Gastrocnemius medialis (tissue), 4 donors: ENCODE data around the gene TIGD3. TPM values are rescaled to one million over a fixed set of nuclear protein-coding genes. Genes with fewer than 3 reads are reported as not detected.

Experiments used
- ATAC-seq, 2 donors: fragments of 150-250 bp; one replicate each; pipeline ENCODE4 v1.9.1; 2016
- DNase-seq, 2 donors: peaks; one replicate each; pipeline ENCODE4 v3.0.0-alpha.2; 2019
- H3K27ac ChIP-seq, 4 donors: fragments of 200-600 bp; sonication (generic); 1 replicate in 1 of 4; 2 replicates in 3 of 4; pipeline ENCODE4 v1.5.1; 2016 to 2018; ENCODE audit warnings: mild to moderate bottlenecking in 2 of 4, moderate library complexity in 1 of 4
- H3K27me3 ChIP-seq, 3 donors: fragments of 200-600 bp; sonication (generic) in 2 of 3; 1 replicate in 1 of 3; 2 replicates in 2 of 3; pipeline versions ENCODE4 v1.5.1 to v1.6.0; 2016 to 2019; ENCODE audit warnings: mild to moderate bottlenecking in 1 of 3, moderate library complexity in 1 of 3
- H3K36me3 ChIP-seq, 2 donors: fragments of 200-600 bp; sonication (generic) in 1 of 2; one replicate each; pipeline ENCODE4 v1.5.1; 2017 to 2018
- H3K4me1 ChIP-seq, 2 donors: fragments of 200-600 bp; sonication (generic) in 1 of 2; one replicate each; pipeline ENCODE4 v1.5.1; 2016 to 2017; ENCODE audit warnings: mild to moderate bottlenecking in 2 of 2
- H3K4me3 ChIP-seq, 4 donors: fragments of 200-600 bp; sonication (generic) in 3 of 4; 1 replicate in 1 of 4; 2 replicates in 3 of 4; pipeline ENCODE4 v1.5.1; 2016 to 2019; ENCODE audit warnings: mild to moderate bottlenecking in 2 of 4
- H3K9me3 ChIP-seq, 3 donors: fragments of 200-600 bp; sonication (generic) in 2 of 3; 1 replicate in 1 of 3; 2 replicates in 2 of 3; pipeline ENCODE4 v1.5.1; 2016 to 2019
- POLR2A ChIP-seq, 2 donors: fragments of 450-650 bp; IDR thresholded peaks; one replicate each; pipeline ENCODE4 v1.6.1; 2017; ENCODE audit warnings: antibody characterized with exemption in 2 of 2, mild to moderate bottlenecking in 2 of 2, moderate library complexity in 2 of 2
- in situ Hi-C, 4 donors: fragments of 200-750 bp; cut with MboI; loops; one replicate each; pipeline versions ENCODE4 v1.15.0 to v1.8.0; 2017; ENCODE audit warnings: low sequenced_read_pairs in 4 of 4
- intact Hi-C: fragments of 100-400 bp; cut with DNase I; formaldehyde crosslinking; loops from one replicate; pipeline ENCODE4 v1.15.1; 2023; ENCODE audit warnings: low total_unique reads
- total RNA-seq, 4 donors: library from RNA; depleted of rRNA; stranded (reverse); fragments of >200 nt; gene quantifications; one replicate each; pipeline versions ENCODE4 v1.1.0 to v1.2.3, GENCODE V29; 2016
- TF ChIP-seq, protein P1 (sequence below), 5 experiments: fragments of 450-650 bp in 3 of 5; fragments of 200-600 bp in 2 of 5; sonication (generic) in 2 of 5; IDR thresholded peaks in 4 of 5; conservative IDR thresholded peaks in 1 of 5; 1 replicate in 4 of 5; 2 replicates in 1 of 5; pipeline ENCODE4 v1.5.1; 2016 to 2019; ENCODE audit warnings: antibody characterized with exemption in 5 of 5, mild to moderate bottlenecking in 3 of 5, moderate library complexity in 3 of 5

Gene TIGD3
- total RNA-seq, 4 donors from 2014 or later = 0.16 to 0.71 (median 0.48) TPM

DNA sequence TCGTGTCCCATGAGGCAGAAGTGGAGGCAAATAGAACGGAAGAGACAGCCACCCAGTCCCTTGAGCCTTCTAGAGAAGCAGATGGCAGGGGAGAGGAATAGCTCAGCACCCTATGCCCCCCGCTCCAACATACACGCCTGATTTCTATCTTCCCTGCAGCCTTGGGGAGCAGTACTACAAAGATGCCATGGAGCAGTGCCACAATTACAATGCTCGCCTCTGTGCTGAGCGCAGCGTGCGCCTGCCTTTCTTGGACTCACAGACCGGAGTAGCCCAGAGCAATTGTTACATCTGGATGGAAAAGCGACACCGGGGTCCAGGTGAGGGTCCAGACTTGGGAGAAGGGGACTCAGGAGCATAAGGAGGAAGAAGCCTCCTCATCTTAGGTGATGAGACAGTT lies 14.3 kb upstream of the TIGD3 start:
- DNase-seq = no peak
- intact Hi-C loops = no loop called here
- H3K4me1 ChIP-seq = peaks cover 14 to 21% of the 10 kb centered on the region in 2 donors

DNA sequence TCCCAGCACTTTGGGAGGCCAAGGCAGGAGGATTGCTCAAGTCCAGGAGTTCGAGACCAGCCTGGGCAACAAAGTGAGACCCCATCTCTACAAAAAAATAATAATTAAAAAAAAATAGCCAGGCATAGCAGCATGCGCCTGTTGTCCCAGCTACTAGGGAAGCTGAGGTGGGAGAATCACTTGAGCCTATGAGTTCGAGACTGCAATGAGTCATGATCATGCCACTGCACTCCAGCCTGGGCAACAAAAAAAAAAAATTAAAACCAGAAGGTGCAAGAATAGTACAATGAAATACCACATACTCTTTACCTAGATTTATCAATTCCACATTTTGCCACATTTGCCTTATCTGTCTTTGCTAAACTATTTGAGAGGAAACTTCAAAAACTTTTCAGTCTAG lies 12.7 kb upstream of the TIGD3 start:
- DNase-seq = no peak
- no peak for TF ChIP-seq POLR2A (IDR thresholded peaks at IDR 0.05)
- TF ChIP-seq, protein P1, sequence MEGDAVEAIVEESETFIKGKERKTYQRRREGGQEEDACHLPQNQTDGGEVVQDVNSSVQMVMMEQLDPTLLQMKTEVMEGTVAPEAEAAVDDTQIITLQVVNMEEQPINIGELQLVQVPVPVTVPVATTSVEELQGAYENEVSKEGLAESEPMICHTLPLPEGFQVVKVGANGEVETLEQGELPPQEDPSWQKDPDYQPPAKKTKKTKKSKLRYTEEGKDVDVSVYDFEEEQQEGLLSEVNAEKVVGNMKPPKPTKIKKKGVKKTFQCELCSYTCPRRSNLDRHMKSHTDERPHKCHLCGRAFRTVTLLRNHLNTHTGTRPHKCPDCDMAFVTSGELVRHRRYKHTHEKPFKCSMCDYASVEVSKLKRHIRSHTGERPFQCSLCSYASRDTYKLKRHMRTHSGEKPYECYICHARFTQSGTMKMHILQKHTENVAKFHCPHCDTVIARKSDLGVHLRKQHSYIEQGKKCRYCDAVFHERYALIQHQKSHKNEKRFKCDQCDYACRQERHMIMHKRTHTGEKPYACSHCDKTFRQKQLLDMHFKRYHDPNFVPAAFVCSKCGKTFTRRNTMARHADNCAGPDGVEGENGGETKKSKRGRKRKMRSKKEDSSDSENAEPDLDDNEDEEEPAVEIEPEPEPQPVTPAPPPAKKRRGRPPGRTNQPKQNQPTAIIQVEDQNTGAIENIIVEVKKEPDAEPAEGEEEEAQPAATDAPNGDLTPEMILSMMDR (IDR thresholded peaks at IDR 0.05 in 4 of 5, conservative IDR thresholded peaks at IDR 0.05 in 1 of 5) = no peak
- H3K36me3 ChIP-seq = peaks cover 7 to 69% of the 10 kb centered on the region in 2 donors
- intact Hi-C loops = no loop called here
- in situ Hi-C loops = no loop called here
- H3K27me3 ChIP-seq = no peaks in the 10 kb centered on the region
- no peak overlapping the region for H3K4me3 ChIP-seq
- no peak for ATAC-seq
- H3K27ac ChIP-seq = no peak overlapping the region
- H3K9me3 ChIP-seq = no peaks in the 10 kb centered on the region
- H3K4me1 ChIP-seq = peaks cover 5 to 14% of the 10 kb centered on the region in 2 donors

More for the DNA sequence above, 14.3 kb upstream of the TIGD3 start:
- no peak for TF ChIP-seq POLR2A (IDR thresholded peaks at IDR 0.05)
- TF ChIP-seq, protein P1 (IDR thresholded peaks at IDR 0.05 in 4 of 5, conservative IDR thresholded peaks at IDR 0.05 in 1 of 5) = no peak
- peaks cover 7 to 61% of the 10 kb centered on the region in 2 donors for H3K36me3 ChIP-seq
- no peaks in the 10 kb centered on the region for H3K9me3 ChIP-seq
- ATAC-seq = no peak
- H3K27ac ChIP-seq = no peak overlapping the region
- H3K27me3 ChIP-seq = no peaks in the 10 kb centered on the region
- in situ Hi-C loops = no loop called here
- no peak overlapping the region for H3K4me3 ChIP-seq

GRCh38 chr11:65351511-65351910 lies 3.0 kb upstream of the TIGD3 start:
- peaks cover 21 to 25% of the 10 kb centered on the region in 2 donors for H3K4me1 ChIP-seq
- no peaks in the 10 kb centered on the region for H3K27me3 ChIP-seq
- no peak overlapping the region for H3K4me3 ChIP-seq
- no peak overlapping the region for H3K27ac ChIP-seq
- H3K36me3 ChIP-seq = peaks cover 6 to 59% of the 10 kb centered on the region in 2 donors
- TF ChIP-seq POLR2A (IDR thresholded peaks at IDR 0.05) = no peak
- TF ChIP-seq, protein P1 (IDR thresholded peaks at IDR 0.05 in 4 of 5, conservative IDR thresholded peaks at IDR 0.05 in 1 of 5) = no peak
- intact Hi-C loops (no loop called here), in situ Hi-C loops (no loop called here)
- ATAC-seq (no peak), DNase-seq (no peak)
- no peaks in the 10 kb centered on the region for H3K9me3 ChIP-seq

DNA sequence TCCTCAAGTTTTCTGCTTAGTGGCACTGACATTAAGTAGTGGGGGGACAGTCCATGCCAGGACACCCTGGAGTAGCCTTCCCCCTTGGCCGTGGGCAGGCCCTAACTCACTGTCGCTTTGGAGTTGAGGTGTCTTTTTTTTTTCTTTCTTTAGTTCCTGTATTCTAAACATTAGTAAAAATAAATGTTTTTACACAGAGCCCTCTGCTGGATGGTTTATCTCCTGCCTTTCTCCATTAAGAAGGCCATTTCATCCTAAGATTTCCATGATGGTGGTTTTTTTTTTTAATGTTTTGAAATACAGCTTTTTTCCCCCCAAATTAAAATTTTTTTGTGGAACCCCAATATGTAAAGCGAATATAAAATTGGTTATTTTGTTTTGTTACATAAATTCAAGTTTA lies 1.8 kb upstream of the TIGD3 start:
- DNase-seq = no peak
- intact Hi-C loops = no loop called here
- TF ChIP-seq, protein P1 (IDR thresholded peaks at IDR 0.05 in 4 of 5, conservative IDR thresholded peaks at IDR 0.05 in 1 of 5) = no peak
- no peak for TF ChIP-seq POLR2A (IDR thresholded peaks at IDR 0.05)

DNA sequence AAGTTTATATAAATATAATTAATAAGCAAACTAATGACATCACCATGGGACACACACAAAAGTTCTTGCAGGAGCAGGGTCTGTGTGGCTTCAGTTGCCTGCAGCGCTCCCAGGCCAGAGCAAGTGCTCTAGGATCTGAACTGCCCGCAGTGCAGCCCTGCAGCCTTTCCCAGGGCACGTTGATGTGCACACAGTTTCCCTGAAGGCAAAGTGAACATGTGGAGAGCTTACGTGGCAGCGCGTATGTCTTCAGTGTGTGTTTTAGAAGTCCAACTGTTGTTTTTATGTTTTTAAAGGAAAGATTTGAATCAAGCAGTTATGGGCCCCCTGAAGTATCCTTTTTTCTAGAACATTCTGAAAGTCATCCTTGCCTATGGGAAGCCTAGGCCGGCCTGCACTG lies 1.2 kb upstream of the TIGD3 start:
- in situ Hi-C loops = no loop called here
- TF ChIP-seq POLR2A (IDR thresholded peaks at IDR 0.05) = no peak
- TF ChIP-seq, protein P1 (IDR thresholded peaks at IDR 0.05 in 4 of 5, conservative IDR thresholded peaks at IDR 0.05 in 1 of 5) = no peak
- DNase-seq (no peak), ATAC-seq (no peak)
- Histone ChIP-seq H3K4me1 (peaks cover 30 to 33% of the 10 kb centered on the region in 2 donors), H3K27me3 (no peaks in the 10 kb centered on the region), H3K9me3 (no peaks in the 10 kb centered on the region), H3K36me3 (peaks cover 6 to 40% of the 10 kb centered on the region in 2 donors), H3K4me3 (no peak overlapping the region), H3K27ac (peak overlapping the region in 1 of 4 donors; percentile 52)
- intact Hi-C loops = no loop called here

More for the DNA sequence above, 1.8 kb upstream of the TIGD3 start:
- Histone ChIP-seq H3K27me3 (no peaks in the 10 kb centered on the region), H3K36me3 (peaks cover 6 to 46% of the 10 kb centered on the region in 2 donors), H3K4me1 (peaks cover 28 to 30% of the 10 kb centered on the region in 2 donors), H3K27ac (no peak overlapping the region), H3K9me3 (no peaks in the 10 kb centered on the region), H3K4me3 (no peak overlapping the region)
- ATAC-seq = no peak
- in situ Hi-C loops = no loop called here
